H1 (cell line): Measurements from ENCODE around the gene SPEF1. TPM values are rescaled to one million over a fixed set of nuclear protein-coding genes. Genes with fewer than 3 reads are reported as not detected.

Experiments
- CTCF ChIA-PET: fragments of 300-600 bp; sonication (Branson Sonifier 250); formaldehyde crosslinking; loops from one replicate; lab custom pipeline; 2021; ENCODE audit not compliant: partially characterized antibody; lab: Charles Lee
- POLR2A ChIA-PET: fragments of 300-600 bp; sonication (Branson Sonifier 250); formaldehyde crosslinking; loops from one replicate; lab custom pipeline; 2021; ENCODE audit warnings: inconsistent platforms; ENCODE audit not compliant: partially characterized antibody; lab: Charles Lee
- DNase-seq, 2 experiments: peaks; one replicate each; pipeline versions ENCODE4 v3.0.0 to v3.0.0-alpha.2; 2010 to 2022; ENCODE audit warnings: low spot score in 2 of 2, low read depth in 1 of 2, mixed read lengths in 1 of 2
- FAIRE-seq: peaks from 2 replicates; lab custom pipeline; 2011; peaks lifted over from hg19 to GRCh38; lab: Jason Lieb, UNC
- H2AFZ ChIP-seq: 2 replicates; pipeline ENCODE4 v1.8.1; 2012; ENCODE audit warnings: low read length, inconsistent platforms
- H2AK5ac ChIP-seq: 2 replicates; pipeline ENCODE4 v1.6.1; 2013; ENCODE audit warnings: low read depth, low read length
- H2BK120ac ChIP-seq: replicated peaks from 2 replicates; pipeline ENCODE3; 2013; ENCODE audit warnings: low read depth, low read length, inconsistent platforms
- H2BK12ac ChIP-seq: 2 replicates; pipeline ENCODE4 v1.6.1; 2013; ENCODE audit warnings: low read depth, low read length
- H2BK15ac ChIP-seq: 2 replicates; pipeline ENCODE4 v1.6.1; 2013; ENCODE audit warnings: low read length
- H2BK20ac ChIP-seq: 2 replicates; pipeline ENCODE4 v1.6.1; 2013; ENCODE audit warnings: low read length
- H2BK5ac ChIP-seq: 2 replicates; pipeline ENCODE4 v1.6.1; 2013; ENCODE audit warnings: low read depth, low read length
- H3K14ac ChIP-seq: 2 replicates; pipeline ENCODE4 v1.6.1; 2013; ENCODE audit warnings: inconsistent platforms; ENCODE audit not compliant: insufficient read length
- H3K18ac ChIP-seq: 2 replicates; pipeline ENCODE4 v1.6.1; 2013; ENCODE audit warnings: low read length; ENCODE audit errors: extremely low read depth
- H3K23ac ChIP-seq: 2 replicates; pipeline ENCODE4 v1.6.1; 2013; ENCODE audit warnings: inconsistent platforms; ENCODE audit not compliant: insufficient read length
- H3K23me2 ChIP-seq: 2 replicates; pipeline ENCODE4 v1.6.1; 2013; ENCODE audit warnings: low read depth, low read length
- H3K27ac ChIP-seq: 2 replicates; pipeline ENCODE4 v1.6.1; 2011; ENCODE audit warnings: low read depth, low read length, inconsistent platforms
- H3K27me3 ChIP-seq, 4 experiments: replicated peaks in 1 of 4; 1 replicate in 1 of 4; 2 replicates in 3 of 4; pipeline versions ENCODE4 v1.6.1 to v1.8.1; 2011 to 2013; ENCODE audit warnings: low read length in 3 of 4, mild to moderate bottlenecking in 3 of 4, inconsistent platforms in 2 of 4, mixed read lengths in 2 of 4, moderate library complexity in 1 of 4; ENCODE audit not compliant: control insufficient read depth in 3 of 4, insufficient read depth in 3 of 4; ENCODE audit errors: extremely low read depth in 1 of 4
- H3K36me3 ChIP-seq, 4 experiments: 2 replicates each; pipeline versions ENCODE4 v1.6.1 to v1.8.1; 2011 to 2013; ENCODE audit warnings: mild to moderate bottlenecking in 4 of 4, low read length in 3 of 4, moderate library complexity in 2 of 4, control low read depth in 1 of 4, inconsistent platforms in 1 of 4; ENCODE audit not compliant: insufficient read depth in 4 of 4, control insufficient read depth in 2 of 4
- H3K4ac ChIP-seq: replicated peaks from 2 replicates; pipeline ENCODE3; 2013; ENCODE audit warnings: low read length, low read depth, mixed read lengths, inconsistent platforms; ENCODE audit not compliant: insufficient read length
- H3K4me1 ChIP-seq, 4 experiments: replicated peaks in 1 of 4; 1 replicate in 1 of 4; 2 replicates in 3 of 4; pipeline versions ENCODE4 v1.6.1 to v1.8.1; 2011 to 2013; ENCODE audit warnings: low read length in 3 of 4, inconsistent platforms in 2 of 4, mixed read lengths in 1 of 4; ENCODE audit not compliant: insufficient read depth in 4 of 4, control insufficient read depth in 3 of 4
- H3K4me2 ChIP-seq, 2 experiments: 2 replicates each; pipeline versions ENCODE4 v1.6.1 to v1.8.1; 2011 to 2013; ENCODE audit warnings: low read depth in 2 of 2, low read length in 2 of 2, control low read depth in 1 of 2, inconsistent platforms in 1 of 2, mild to moderate bottlenecking in 1 of 2; ENCODE audit not compliant: insufficient read depth in 1 of 2
- H3K4me3 ChIP-seq, 4 experiments: fragments of 200-600, 300-600 bp in 1 of 4; sonication (generic), shearing (Covaris generic), sonication (Bioruptor Twin) in 1 of 4; 2 replicates each; pipeline versions ENCODE4 v1.5.1 to v1.8.1; 2011 to 2016; ENCODE audit warnings: low read length in 4 of 4, low read depth in 3 of 4, control low read depth in 2 of 4, inconsistent platforms in 2 of 4, mild to moderate bottlenecking in 2 of 4, mixed read lengths in 1 of 4, moderate library complexity in 1 of 4; ENCODE audit not compliant: insufficient read depth in 2 of 4; ENCODE audit errors: extremely low read depth in 1 of 4
- H3K56ac ChIP-seq: replicated peaks from 2 replicates; pipeline ENCODE3; 2013; ENCODE audit warnings: low read depth, mild to moderate bottlenecking, mixed read lengths, low read length, inconsistent platforms; ENCODE audit not compliant: insufficient read length
- H3K79me1 ChIP-seq: 2 replicates; pipeline ENCODE4 v1.6.1; 2013; ENCODE audit warnings: low read depth, low read length, control low read depth
- H3K79me2 ChIP-seq, 2 experiments: 2 replicates each; pipeline versions ENCODE4 v1.6.1 to v1.8.1; 2012 to 2013; ENCODE audit warnings: low read length in 2 of 2, mild to moderate bottlenecking in 2 of 2, inconsistent platforms in 1 of 2; ENCODE audit not compliant: insufficient read depth in 2 of 2, control insufficient read depth in 1 of 2
- H3K9ac ChIP-seq, 4 experiments: replicated peaks in 1 of 4; 1 replicate in 1 of 4; 2 replicates in 3 of 4; pipeline versions ENCODE4 v1.6.1 to v1.8.1; 2011 to 2013; ENCODE audit warnings: low read depth in 3 of 4, low read length in 3 of 4, control low read depth in 2 of 4, mild to moderate bottlenecking in 2 of 4, moderate library complexity in 2 of 4, inconsistent platforms in 1 of 4; ENCODE audit errors: extremely low read depth in 1 of 4
- H3K9me3 ChIP-seq, 2 experiments: 2 replicates each; pipeline versions ENCODE4 v1.6.1 to v1.8.1; 2012 to 2013; ENCODE audit warnings: mild to moderate bottlenecking in 2 of 2, moderate library complexity in 2 of 2, control low read depth in 1 of 2, inconsistent platforms in 1 of 2, low read depth in 1 of 2, low read length in 1 of 2, mixed read lengths in 1 of 2; ENCODE audit not compliant: insufficient read depth in 2 of 2
- H4K20me1 ChIP-seq, 2 experiments: replicated peaks in 1 of 2; 2 replicates each; pipeline versions ENCODE3 to v1.8.1; 2011 to 2013; ENCODE audit warnings: inconsistent platforms in 2 of 2, low read length in 2 of 2, mild to moderate bottlenecking in 1 of 2; ENCODE audit not compliant: insufficient read depth in 2 of 2, control insufficient read depth in 1 of 2
- H4K5ac ChIP-seq: 2 replicates; pipeline ENCODE4 v1.6.1; 2013; ENCODE audit warnings: low read length, low read depth, mixed read lengths, inconsistent platforms; ENCODE audit not compliant: insufficient read length
- H4K8ac ChIP-seq: 2 replicates; pipeline ENCODE4 v1.8.0; 2013; ENCODE audit warnings: mild to moderate bottlenecking, moderate library complexity, low read length, inconsistent platforms; ENCODE audit not compliant: insufficient read depth; ENCODE audit errors: extremely low read depth
- H4K91ac ChIP-seq: replicated peaks from 2 replicates; pipeline ENCODE3; 2013; ENCODE audit warnings: low read length, mixed read lengths, inconsistent platforms; ENCODE audit not compliant: insufficient read length
- CREB1 ChIP-seq: IDR thresholded peaks from 2 replicates; pipeline ENCODE4 v1.6.1; 2012; ENCODE audit warnings: inconsistent platforms
- GTF2F1 ChIP-seq: IDR thresholded peaks from 2 replicates; pipeline ENCODE4 v1.6.1; 2012; ENCODE audit warnings: low read depth, low read length, improper control_type of control experiment, borderline replicate concordance
- POU5F1 ChIP-seq: IDR thresholded peaks from 2 replicates; pipeline ENCODE4 v1.6.1; 2011; ENCODE audit warnings: low read depth, mild to moderate bottlenecking, low read length, moderate library complexity
- SIRT6 ChIP-seq: IDR thresholded peaks from one replicate; pipeline ENCODE4 v1.7.1; 2012; ENCODE audit warnings: low read length, inconsistent platforms
- WGBS, 2 experiments: shearing (Covaris generic) in 1 of 2; methylation state at CpG; one replicate each; pipeline versions ENCODE4 v1.1.6 to v1.1.7; 2013 to 2015; ENCODE audit warnings: low lambda C conversion rate in 2 of 2, mixed read lengths in 2 of 2, inconsistent platforms in 1 of 2, low coverage in 1 of 2, missing lambda C conversion rate in 1 of 2; ENCODE audit not compliant: insufficient replicate concordance in 2 of 2, insufficient coverage in 1 of 2, insufficient read length in 1 of 2; ENCODE audit errors: extremely low coverage in 1 of 2, missing lambda C conversion rate in 1 of 2; 5-methylcytosine and 5-hydroxymethylcytosine counted together
- polyA plus RNA-seq, 7 experiments: library from polyadenylated mRNA; depleted of rRNA in 3 of 7; stranded (reverse) in 5 of 7; unstranded in 2 of 7; fragments of >200 nt in 5 of 7; fragments of 200-250 nt in 2 of 7; gene quantifications; 1 replicate in 5 of 7; 2 replicates in 1 of 7; 4 replicates in 1 of 7; pipeline versions ENCODE4 v1.2.1 to v1.2.3, GENCODE V29; 2011 to 2013; ENCODE audit warnings: missing spikeins in 2 of 7, mixed read lengths in 2 of 7
- total RNA-seq: library from RNA; stranded (reverse); fragmentation: NEBNext Ultra II Directional; extraction: Animal tissue kit (Norgen Biotek cat#: 25700); gene quantifications from 2 replicates; pipeline ENCODE4 v1.2.1, GENCODE V29; 2021

The SPEF1 gene
- total and polyA plus RNA-seq, 2 of the 8 experiments (the other 6 are each of a cell fraction or from before 2014, with no cell fraction given) = 0.51 to 0.71 TPM

GRCh38 chr20:3801299-3801698, 20.1 kb upstream of the SPEF1 start:
- H2BK12ac ChIP-seq = no peak overlapping the region
- WGBS, 2 experiments = 86% methylated on average over 3 of the region's 4 CpGs; no CpG with 5 or more reads in 1 of the 2 experiments
- no peaks in the 10 kb centered on the region for H3K27me3 ChIP-seq
- H3K4me1 ChIP-seq = peaks cover 5 to 35% (median 28%) of the 10 kb centered on the region in 4 experiments
- H2AFZ ChIP-seq = no peak overlapping the region
- CTCF ChIA-PET = interaction anchor here (0.9 to 3.7 kb wide), 4 partner anchors 14 to 220 kb away, joined by 3 to 29 read pairs (median 3); partner anchors contain the start of gene CENPB
- no peak overlapping the region for H4K91ac ChIP-seq
- DNase-seq (no peak), FAIRE-seq (no peak)
- no peak overlapping the region for H3K27ac ChIP-seq
- no peak overlapping the region for H2BK5ac ChIP-seq
- H4K5ac ChIP-seq = no peak overlapping the region
- H3K23me2 ChIP-seq = peaks cover 9% of the 10 kb centered on the region; the same call in 1 of the 2 replicates
- no peak overlapping the region for H3K56ac ChIP-seq
- H3K18ac ChIP-seq = no peak overlapping the region; the same call in 1 of the 2 replicates
- H3K4me3 ChIP-seq = no peak overlapping the region; a peak in 1 of 8 replicates
- H2BK15ac ChIP-seq = peak overlapping the region; percentile 31; the same call in 1 of the 2 replicates
- no peak overlapping the region for H3K14ac ChIP-seq
- no peak overlapping the region for H2AK5ac ChIP-seq
- POLR2A ChIA-PET = interaction anchor here (1.1 to 2.9 kb wide), 9 partner anchors 8 to 87 kb away, joined by 3 to 29 read pairs (median 7); partner anchors contain the start of genes AP5S1, CENPB, PANK2 and SPEF1
- no peak overlapping the region for H3K9ac ChIP-seq
- no peak overlapping the region for H2BK120ac ChIP-seq
- H3K23ac ChIP-seq = no peak overlapping the region
- H3K4ac ChIP-seq = no peak overlapping the region
- H3K9me3 ChIP-seq = no peaks in the 10 kb centered on the region
- peaks cover 4 to 35% (median 30%) of the 10 kb centered on the region in 4 experiments for H3K36me3 ChIP-seq
- no peaks in the 10 kb centered on the region; the same call in 1 of the 2 replicates for H3K79me1 ChIP-seq
- peak overlapping the region; percentile 31; the same call in 1 of the 2 replicates for H4K8ac ChIP-seq
- peak overlapping the region; percentile 61; the same call in 1 of the 2 replicates for H2BK20ac ChIP-seq
- H3K79me2 ChIP-seq = no peaks in the 10 kb centered on the region; a peak in 1 of 4 replicates
- H3K4me2 ChIP-seq = no peak overlapping the region
- H4K20me1 ChIP-seq = peaks cover 3% of the 10 kb centered on the region in 2 experiments
- no peak for TF ChIP-seq SIRT6
- no peak for TF ChIP-seq GTF2F1
- no peak for TF ChIP-seq POU5F1
- no peak for TF ChIP-seq CREB1
